Endothelial cell of hepatic sinusoid (primary cell): ENCODE data around the gene CEBPA.
"Not testable (repeated sequence)": the region's sequence is repeated elsewhere in the genome, so short reads cannot be mapped to it uniquely, and the experiment has no call there.

Source experiments
- in situ Hi-C: cut with HindIII; loops from 2 replicates; pipeline ENCODE4 v1.10.0; 2017; ENCODE audit warnings: low sequenced_read_pairs

Gene CEBPA

DNA sequence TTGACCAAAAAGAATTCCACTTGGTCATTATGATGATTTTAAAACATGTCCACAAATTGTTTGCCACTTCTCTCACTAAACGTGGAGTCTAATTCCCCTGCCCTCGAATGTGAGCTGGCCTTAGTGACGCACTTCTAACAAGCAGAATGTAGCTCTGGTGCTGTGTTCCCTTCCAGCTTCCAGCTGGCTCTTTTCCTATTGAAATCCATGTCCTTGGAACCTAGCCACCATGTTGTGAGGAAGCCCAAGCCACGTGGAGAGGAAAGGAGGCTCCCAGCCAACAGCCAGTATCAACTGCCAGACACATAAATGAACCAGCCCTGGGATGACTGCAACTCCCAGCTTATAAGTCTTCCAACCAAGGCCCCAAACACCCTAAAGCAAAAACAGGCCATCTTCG is 23.6 kb upstream of the CEBPA start:
- in situ Hi-C loops: no loop called here

DNA sequence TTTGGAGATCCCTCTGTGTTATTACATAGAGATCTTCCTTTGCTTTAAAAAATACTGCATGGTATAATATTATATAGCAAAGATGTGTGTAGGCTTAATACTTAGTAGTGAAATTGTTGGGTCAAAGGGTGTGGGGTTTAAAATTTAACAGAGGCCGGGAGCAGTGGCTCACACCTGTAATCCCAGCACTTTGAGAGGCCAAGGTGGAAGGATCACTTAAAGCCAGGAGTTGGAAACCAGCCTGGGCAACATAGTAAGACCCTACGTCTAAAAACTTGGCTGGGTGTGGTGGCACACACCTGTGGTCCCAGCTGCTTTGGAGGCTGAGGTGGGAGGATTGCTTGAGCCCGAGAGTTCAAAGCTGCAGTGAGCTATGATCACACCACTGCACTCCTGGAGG is 22.3 kb upstream of the CEBPA start:
- in situ Hi-C loops: no loop called here

DNA sequence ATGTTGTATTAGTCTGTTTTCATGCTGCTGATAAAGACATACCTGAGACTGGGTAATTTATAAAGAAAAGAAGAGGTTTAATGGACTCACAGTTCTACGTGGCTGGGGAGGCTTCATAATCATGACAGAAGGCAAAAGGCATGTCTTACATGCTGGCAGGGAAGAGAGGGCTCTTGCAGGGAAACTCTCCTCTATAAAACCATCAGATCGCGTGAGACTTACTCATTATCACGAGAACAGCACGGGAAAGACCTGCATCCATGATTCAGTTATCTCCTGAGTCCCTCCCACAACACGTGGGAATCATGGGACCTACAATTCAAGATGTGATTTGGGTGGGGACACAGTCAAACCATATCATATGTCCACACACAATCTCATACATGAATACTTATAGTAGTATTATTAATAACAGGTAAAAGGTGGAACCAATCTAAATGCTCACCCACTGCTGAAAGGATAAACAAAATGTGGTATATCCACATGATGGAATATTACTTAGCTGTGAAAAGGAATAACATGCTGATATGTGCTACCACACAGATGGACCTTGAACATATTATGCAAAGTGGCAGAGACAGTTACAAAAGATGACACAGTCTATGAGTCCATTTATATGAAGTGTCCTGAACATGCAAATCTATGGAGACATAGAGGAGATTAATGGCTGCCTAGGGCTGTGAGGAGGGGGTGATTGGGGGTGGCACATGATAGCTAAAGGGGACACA is 20.9 kb upstream of the CEBPA start:
- in situ Hi-C loops: no loop called here

GRCh38 chr19:33320636-33321035 is 18.3 kb upstream of the CEBPA start:
- in situ Hi-C loops: no loop called here

DNA sequence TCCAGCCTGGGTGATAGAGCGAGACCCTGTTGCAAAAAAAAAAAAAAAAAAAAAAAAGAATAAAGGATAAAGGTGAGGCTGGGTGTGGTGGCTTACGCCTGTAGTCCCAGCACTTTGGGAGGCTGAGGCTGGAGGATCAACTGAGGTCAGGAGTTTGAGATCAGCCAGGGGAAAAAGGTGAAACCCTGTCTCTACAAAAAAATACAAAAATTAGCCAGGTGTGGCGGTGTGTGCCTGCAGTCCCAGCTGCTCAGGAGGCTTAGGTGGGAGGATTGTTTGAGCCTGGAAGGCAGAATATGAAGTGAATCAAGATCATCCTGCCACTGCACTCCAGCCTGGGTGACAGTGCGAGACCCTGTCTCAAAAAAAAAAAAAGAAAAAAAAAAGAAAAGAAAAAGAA is 15.7 kb upstream of the CEBPA start:
- in situ Hi-C loops: not testable (repeated sequence)

DNA sequence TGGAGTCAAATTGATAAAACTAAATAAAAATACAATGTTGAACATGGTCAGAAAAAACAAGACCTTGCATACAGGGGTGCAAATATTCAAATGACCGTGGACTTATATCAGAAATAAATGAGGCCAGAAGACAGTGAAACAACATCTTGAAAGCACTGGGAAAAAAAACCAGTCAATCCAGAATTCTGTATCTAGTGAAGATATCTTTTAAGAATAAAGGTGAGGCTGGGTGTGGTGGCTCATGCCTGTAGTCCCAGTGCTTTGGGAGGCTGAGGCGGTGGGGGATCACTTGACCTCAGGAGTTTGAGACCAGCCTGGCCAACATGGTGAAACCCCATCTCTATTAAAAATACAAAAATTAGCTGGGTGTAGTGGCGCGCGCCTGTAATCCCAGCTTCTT is 15.2 kb upstream of the CEBPA start:
- in situ Hi-C loops: no loop called here

GRCh38 chr19:33316541-33317264 is 14.4 kb upstream of the CEBPA start:
- in situ Hi-C loops: no loop called here

GRCh38 chr19:33312808-33313207 is 10.5 kb upstream of the CEBPA start:
- in situ Hi-C loops: not testable (repeated sequence)

DNA sequence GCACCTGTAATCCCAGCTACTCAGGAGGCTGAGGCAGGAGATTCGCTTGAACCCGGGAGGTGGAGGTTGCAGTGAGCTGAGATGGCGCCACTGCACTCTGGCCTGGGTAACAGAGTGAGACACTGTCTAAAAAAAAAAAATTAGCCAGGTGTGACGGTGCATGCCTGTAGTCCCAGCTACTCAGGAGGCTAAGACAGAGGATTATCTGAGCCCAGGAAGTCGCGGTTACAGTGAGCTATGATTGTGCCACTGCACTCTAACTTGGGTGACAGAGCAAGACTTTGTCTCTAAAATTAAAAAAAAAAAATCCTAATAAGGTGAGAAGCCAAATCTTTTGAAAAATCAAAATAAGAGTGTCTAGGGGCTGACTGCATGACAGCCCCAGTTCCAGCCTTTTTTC is 9.7 kb upstream of the CEBPA start:
- in situ Hi-C loops: no loop called here

DNA sequence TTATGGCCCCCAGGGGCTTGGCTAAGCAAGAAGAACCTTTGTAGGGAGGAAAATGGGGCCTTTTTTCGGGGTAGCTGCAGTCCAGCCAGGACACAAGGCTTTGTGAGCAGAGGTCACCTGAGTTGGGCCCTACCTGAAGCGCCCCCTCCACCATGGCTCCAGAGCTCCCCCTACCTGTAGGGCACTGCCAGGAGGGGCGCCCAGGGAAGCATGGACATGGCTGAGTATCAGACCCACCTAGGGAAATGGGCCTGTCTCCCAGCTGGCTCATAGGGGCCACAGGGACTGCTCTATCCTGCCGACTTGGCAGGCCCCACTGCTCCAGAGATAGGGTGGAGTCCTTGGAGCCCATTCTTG is 9.0 kb upstream of the CEBPA start:
- in situ Hi-C loops: no loop called here

- in situ Hi-C loops: no loop called here
Observed at GRCh38 chr19:33310606-33311325, 8.4 kb upstream of the CEBPA start.

GRCh38 chr19:33309826-33310225 is 7.5 kb upstream of the CEBPA start:
- in situ Hi-C loops: no loop called here

- in situ Hi-C loops: no loop called here
Observed at GRCh38 chr19:33306853-33307792, 4.8 kb upstream of the CEBPA start.

DNA sequence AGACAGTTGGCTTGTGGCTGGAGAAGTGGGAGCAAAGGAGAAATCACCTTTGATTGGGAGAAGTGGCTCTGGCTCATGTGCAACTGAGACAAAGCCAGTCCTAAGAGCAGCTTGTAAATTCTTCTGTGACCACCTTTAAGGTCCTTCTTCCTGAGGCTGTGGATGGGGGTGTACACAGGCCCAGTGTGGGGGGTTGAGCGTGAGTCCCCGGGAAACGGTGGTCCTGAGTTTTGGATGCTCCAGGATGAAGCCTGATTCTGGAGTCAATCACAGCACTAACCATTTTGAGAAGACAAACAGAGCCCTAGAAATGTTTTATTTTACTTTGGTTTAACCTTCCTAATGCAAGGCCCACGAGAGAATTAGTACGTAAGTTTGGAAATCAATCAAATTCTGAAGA is 3.9 kb upstream of the CEBPA start:
- in situ Hi-C loops: no loop called here

DNA sequence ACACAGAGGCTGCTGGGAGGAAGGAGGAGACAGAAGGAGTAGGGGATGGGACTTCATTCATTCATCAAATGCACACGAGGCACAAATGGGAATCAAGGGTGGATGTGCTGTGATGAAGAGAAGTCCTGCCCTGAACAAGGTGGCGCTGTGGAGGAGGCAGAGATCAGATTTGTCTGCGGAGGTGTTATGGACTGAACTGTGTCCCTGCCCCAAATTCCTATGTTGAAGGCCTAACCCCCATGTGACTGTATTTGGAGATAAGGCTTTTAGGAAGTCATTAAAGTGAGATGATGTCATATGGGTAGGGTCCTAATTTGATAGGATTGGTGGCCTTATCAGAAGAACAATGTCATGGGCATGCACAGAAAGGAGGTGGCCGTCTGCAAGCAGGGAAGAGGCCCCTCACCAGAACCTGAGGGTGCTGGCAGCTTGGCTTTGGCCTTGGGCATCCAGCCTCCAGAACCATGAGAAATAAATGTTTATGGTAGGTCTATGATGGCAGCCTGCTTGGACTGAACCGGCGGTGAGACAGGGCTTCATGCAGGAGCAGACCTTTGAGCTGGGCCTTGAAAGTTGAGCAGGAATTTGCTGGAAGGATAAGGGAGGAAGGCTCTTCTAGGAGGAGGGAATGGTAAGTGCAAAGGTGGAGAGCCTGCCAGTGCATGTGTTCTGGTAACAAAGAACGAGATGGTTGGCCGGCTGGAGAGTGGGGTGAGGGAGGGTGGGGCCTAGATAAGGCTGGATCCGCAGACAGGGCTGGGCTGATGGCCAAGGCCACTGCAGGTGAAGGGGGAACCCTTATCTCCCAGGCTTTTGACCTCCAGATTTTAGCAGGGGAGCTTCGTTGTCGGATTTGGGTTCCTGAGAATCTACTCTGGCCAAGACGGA is 2.7 kb upstream of the CEBPA start:
- in situ Hi-C loops: no loop called here

GRCh38 chr19:33304371-33304759 is 2.0 kb upstream of the CEBPA start:
- in situ Hi-C loops: no loop called here

GRCh38 chr19:33303791-33304345 is 1.5 kb upstream of the CEBPA start:
- in situ Hi-C loops: no loop called here

DNA sequence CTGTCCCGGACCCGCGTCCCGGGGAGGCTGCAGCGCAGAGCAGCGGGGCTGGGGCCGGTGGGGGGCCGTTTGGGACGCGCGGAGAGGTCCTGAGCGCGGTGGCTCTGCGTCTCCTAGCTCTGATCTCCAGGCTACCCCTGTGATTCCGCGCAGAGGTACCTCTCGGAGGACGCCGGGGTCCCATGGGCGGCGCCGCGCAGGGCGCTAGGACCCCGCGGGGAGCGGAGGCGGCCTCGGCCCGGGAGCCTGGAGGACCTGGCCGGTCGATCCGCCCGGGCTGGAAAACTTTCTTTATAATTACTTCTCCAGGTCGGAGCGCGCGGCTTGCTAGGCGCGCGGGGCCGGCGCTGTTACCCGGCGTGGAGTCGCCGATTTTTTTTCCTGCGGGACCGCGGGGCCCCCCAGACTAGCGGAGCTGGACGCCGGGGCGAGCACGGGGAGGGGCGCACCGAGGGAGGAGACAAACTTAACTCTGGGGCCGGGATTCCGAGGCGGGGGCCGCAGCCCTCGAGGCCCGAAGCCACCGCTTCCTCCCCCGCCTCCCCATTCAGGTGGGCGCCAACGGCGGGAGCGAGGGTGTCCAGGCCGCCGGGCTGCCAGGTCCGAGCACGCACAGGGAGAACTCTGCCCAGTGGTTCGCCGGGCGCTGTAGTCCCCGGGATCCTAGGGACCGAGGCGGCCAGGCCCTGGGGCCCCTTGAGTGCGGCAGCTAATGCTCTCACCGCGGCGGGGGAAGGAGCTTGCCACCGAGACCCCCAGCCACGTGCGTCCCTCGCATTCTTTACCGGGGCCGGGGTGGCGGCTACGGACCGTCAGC is 848 bp upstream of the CEBPA start:
- in situ Hi-C loops: no loop called here

- in situ Hi-C loops: no loop called here
Observed at GRCh38 chr19:33301900-33302174, 497 bp downstream of the CEBPA start.
